Mesendoderm (in vitro differentiated cells): ENCODE results near the gene NIPBL.

ENCODE experiments used
- DNase-seq: peaks from one replicate; pipeline ENCODE4 v3.0.0; 2013
- H2AK5ac ChIP-seq: 2 replicates; pipeline ENCODE4 v1.6.1; 2013; ENCODE audit warnings: low read length, inconsistent platforms
- H2BK120ac ChIP-seq: 2 replicates; pipeline ENCODE4 v1.6.1; 2013; ENCODE audit warnings: low read depth, mild to moderate bottlenecking, low read length, moderate library complexity, mixed read lengths
- H2BK15ac ChIP-seq: replicated peaks from 2 replicates; pipeline ENCODE4 v1.6.1; 2013; ENCODE audit warnings: low read depth, mild to moderate bottlenecking, moderate library complexity
- H2BK5ac ChIP-seq: 2 replicates; pipeline ENCODE4 v1.6.1; 2013; ENCODE audit warnings: low read length, inconsistent platforms
- H3K18ac ChIP-seq: 2 replicates; pipeline ENCODE4 v1.6.1; 2013; ENCODE audit warnings: mild to moderate bottlenecking, low read length, mixed read lengths
- H3K23ac ChIP-seq: one replicate; pipeline ENCODE4 v1.6.1; 2013; ENCODE audit warnings: low read length
- H3K27ac ChIP-seq: 2 replicates; pipeline ENCODE4 v1.5.1; 2013; ENCODE audit warnings: low read depth, mild to moderate bottlenecking, inconsistent platforms, low read length, moderate library complexity
- H3K27me3 ChIP-seq: 2 replicates; pipeline ENCODE4 v1.6.1; 2013; ENCODE audit warnings: low read length, control low read depth, mild to moderate bottlenecking, inconsistent platforms; ENCODE audit not compliant: insufficient read depth, poor library complexity
- H3K36me3 ChIP-seq: 2 replicates; pipeline ENCODE4 v1.6.1; 2013; ENCODE audit warnings: low read length, inconsistent platforms; ENCODE audit not compliant: control insufficient read depth, insufficient read depth
- H3K4ac ChIP-seq: one replicate; pipeline ENCODE4 v1.6.1; 2013; ENCODE audit warnings: low read depth, mild to moderate bottlenecking, low read length, moderate library complexity
- H3K4me1 ChIP-seq: 2 replicates; pipeline ENCODE4 v1.6.1; 2013; ENCODE audit warnings: low read depth, low read length, inconsistent platforms; ENCODE audit not compliant: control insufficient read depth
- H3K4me2 ChIP-seq: 2 replicates; pipeline ENCODE4 v1.6.1; 2013; ENCODE audit warnings: low read length
- H3K4me3 ChIP-seq: 2 replicates; pipeline ENCODE4 v1.5.1; 2013; ENCODE audit warnings: mild to moderate bottlenecking, low read length
- H3K56ac ChIP-seq: one replicate; pipeline ENCODE4 v1.6.1; 2013; ENCODE audit warnings: low read length
- H3K79me1 ChIP-seq: 2 replicates; pipeline ENCODE4 v1.6.1; 2013; ENCODE audit warnings: low read length, inconsistent platforms
- H3K79me2 ChIP-seq: 2 replicates; pipeline ENCODE4 v1.6.1; 2013; ENCODE audit warnings: mild to moderate bottlenecking, low read length; ENCODE audit not compliant: control insufficient read depth, insufficient read depth
- H3K9ac ChIP-seq: 2 replicates; pipeline ENCODE4 v1.6.1; 2013; ENCODE audit warnings: low read length, inconsistent platforms
- H4K5ac ChIP-seq: one replicate; pipeline ENCODE4 v1.6.1; 2013; ENCODE audit warnings: low read length
- H4K8ac ChIP-seq: one replicate; pipeline ENCODE4 v1.6.1; 2013; ENCODE audit warnings: low read depth, mild to moderate bottlenecking, control low read depth, low read length, moderate library complexity
- WGBS: extraction: QIAGEN DNeasy Blood & Tissue Kit; methylation state at CpG from one replicate; pipeline ENCODE4 v1.1.7; 2013; ENCODE audit warnings: low lambda C conversion rate, missing lambda C conversion rate; ENCODE audit not compliant: insufficient coverage; ENCODE audit errors: extremely low coverage; 5-methylcytosine and 5-hydroxymethylcytosine counted together

Gene NIPBL

GRCh38 chr5:36875790-36876298, 725 bp upstream of the NIPBL start:
- peaks cover 2% of the 10 kb centered on the region for H3K79me1 ChIP-seq
- peaks cover 34% of the 10 kb centered on the region for H3K79me2 ChIP-seq
- H3K18ac ChIP-seq, result peak overlapping the region; percentile 91
- DNase-seq, result peak; percentile 85
- H2BK15ac ChIP-seq, result no peak overlapping the region
- no CpG with 5 or more reads among the region's 47 CpGs for WGBS
- peak overlapping the region; percentile 97 for H3K9ac ChIP-seq
- no peak overlapping the region for H2AK5ac ChIP-seq
- H3K23ac ChIP-seq, result peak overlapping the region; percentile 15
- no peak overlapping the region for H2BK120ac ChIP-seq
- no peaks in the 10 kb centered on the region for H3K27me3 ChIP-seq
- no peak overlapping the region for H2BK5ac ChIP-seq
- H3K4me3 ChIP-seq, result peak overlapping the region; percentile 98
- peak overlapping the region; percentile 63 for H3K4ac ChIP-seq
- peak overlapping the region; percentile 45 for H3K4me2 ChIP-seq
- no peaks in the 10 kb centered on the region for H3K36me3 ChIP-seq
- no peak overlapping the region for H4K5ac ChIP-seq
- H4K8ac ChIP-seq, result no peak overlapping the region
- peaks cover 3% of the 10 kb centered on the region for H3K4me1 ChIP-seq
- peak overlapping the region; percentile 95 for H3K27ac ChIP-seq
- H3K56ac ChIP-seq, result peak overlapping the region; percentile 86

- Histone ChIP-seq H3K27me3 (no peaks in the 10 kb centered on the region), H3K56ac (peak overlapping the region; percentile 90), H2BK5ac (no peak overlapping the region), H2BK120ac (peak overlapping the region; percentile 48), H4K8ac (peak overlapping the region; percentile 82), H3K79me2 (peaks cover 42% of the 10 kb centered on the region), H3K18ac (peak overlapping the region; percentile 81), H3K79me1 (peaks cover 2% of the 10 kb centered on the region), H4K5ac (no peak overlapping the region), H3K4me3 (peak overlapping the region; percentile 88), H3K23ac (no peak overlapping the region), H2BK15ac (no peak overlapping the region), H3K36me3 (no peaks in the 10 kb centered on the region), H2AK5ac (no peak overlapping the region), H3K27ac (peak overlapping the region; percentile 99), H3K9ac (peak overlapping the region; percentile 96), H3K4me2 (peak overlapping the region; percentile 9), H3K4me1 (peaks cover 3% of the 10 kb centered on the region), H3K4ac (peak overlapping the region; percentile 28)
- no CpG with 5 or more reads among the region's 57 CpGs for WGBS
- DNase-seq, result peak; percentile 82
Measured at GRCh38 chr5:36876965-36877666, 547 bp downstream of the NIPBL start.

GRCh38 chr5:36877667-36878391, 1.3 kb downstream of the NIPBL start:
- Histone ChIP-seq H3K4me2 (peak overlapping the region; percentile 43), H3K4ac (no peak overlapping the region), H2BK120ac (no peak overlapping the region), H2AK5ac (no peak overlapping the region), H2BK15ac (no peak overlapping the region), H3K4me1 (peaks cover 3% of the 10 kb centered on the region), H4K8ac (no peak overlapping the region), H3K9ac (peak overlapping the region; percentile 96), H3K27me3 (no peaks in the 10 kb centered on the region), H2BK5ac (no peak overlapping the region), H3K36me3 (no peaks in the 10 kb centered on the region), H3K18ac (peak overlapping the region; percentile 81), H3K79me1 (peaks cover 2% of the 10 kb centered on the region), H4K5ac (no peak overlapping the region), H3K4me3 (peak overlapping the region; percentile 88), H3K23ac (no peak overlapping the region), H3K56ac (peak overlapping the region; percentile 90), H3K27ac (peak overlapping the region; percentile 99), H3K79me2 (peaks cover 47% of the 10 kb centered on the region)
- peak; percentile 53 for DNase-seq
- WGBS, result no CpG with 5 or more reads among the region's 11 CpGs

DNA sequence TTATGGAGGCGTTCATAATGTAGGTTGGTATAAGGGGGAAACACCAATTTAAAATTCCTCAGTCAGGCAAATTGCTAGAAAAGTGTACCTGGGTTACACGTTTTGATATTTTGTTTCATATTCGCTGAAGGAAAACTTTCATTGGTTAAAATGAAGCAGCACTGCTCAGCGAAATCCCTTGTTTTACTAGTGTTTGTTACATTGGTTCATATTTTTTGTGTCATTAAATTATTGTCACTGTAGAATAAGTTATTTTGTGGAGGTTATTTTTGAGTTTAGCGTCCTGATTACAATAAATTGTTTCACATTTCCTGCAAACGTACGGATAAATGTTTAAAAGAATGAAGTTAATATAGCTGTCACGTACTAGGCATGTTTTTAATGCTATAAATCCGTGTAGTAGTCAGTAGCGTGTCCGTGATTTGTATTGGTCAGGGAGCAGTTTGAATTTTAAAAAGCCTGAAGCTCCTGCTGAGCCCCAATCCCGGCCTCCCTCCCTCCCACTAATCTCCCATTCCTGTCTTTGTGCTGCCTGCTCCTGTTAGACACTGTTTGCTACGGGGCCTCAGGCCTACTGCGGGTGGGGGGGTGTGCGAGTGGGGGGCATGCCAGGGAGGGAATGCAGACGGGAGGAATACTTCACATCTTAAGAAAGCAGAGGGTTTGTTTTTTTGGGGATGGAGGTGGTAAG, 2.0 kb downstream of the NIPBL start:
- no peak overlapping the region for H3K18ac ChIP-seq
- no peak overlapping the region for H3K4ac ChIP-seq
- DNase-seq, result peak; percentile 94
- no peak overlapping the region for H2BK15ac ChIP-seq
- H3K27ac ChIP-seq, result no peak overlapping the region
- peaks cover 2% of the 10 kb centered on the region for H3K79me1 ChIP-seq
- no peaks in the 10 kb centered on the region for H3K36me3 ChIP-seq
- H3K27me3 ChIP-seq, result no peaks in the 10 kb centered on the region
- no peak overlapping the region for H2BK120ac ChIP-seq
- H3K4me3 ChIP-seq, result peak overlapping the region; percentile 3
- peak overlapping the region; percentile 59 for H3K4me2 ChIP-seq
- H3K79me2 ChIP-seq, result peaks cover 46% of the 10 kb centered on the region
- no peak overlapping the region for H2AK5ac ChIP-seq
- H4K8ac ChIP-seq, result no peak overlapping the region
- H3K9ac ChIP-seq, result peak overlapping the region; percentile 48
- H4K5ac ChIP-seq, result no peak overlapping the region
- H2BK5ac ChIP-seq, result no peak overlapping the region
- peaks cover 3% of the 10 kb centered on the region for H3K4me1 ChIP-seq
- H3K56ac ChIP-seq, result no peak overlapping the region
- no peak overlapping the region for H3K23ac ChIP-seq
- no CpG with 5 or more reads among the region's 16 CpGs for WGBS

- no peak overlapping the region for H3K23ac ChIP-seq
- H3K9ac ChIP-seq, result no peak overlapping the region
- H3K4ac ChIP-seq, result no peak overlapping the region
- H3K4me3 ChIP-seq, result no peak overlapping the region
- H3K27me3 ChIP-seq, result no peaks in the 10 kb centered on the region
- no peak overlapping the region for H3K4me2 ChIP-seq
- no peak overlapping the region for H3K27ac ChIP-seq
- no peak overlapping the region for H4K8ac ChIP-seq
- H2BK5ac ChIP-seq, result no peak overlapping the region
- H2BK15ac ChIP-seq, result no peak overlapping the region
- H3K4me1 ChIP-seq, result peaks cover 2% of the 10 kb centered on the region
- no CpG with 5 or more reads among the region's 2 CpGs for WGBS
- DNase-seq, result no peak
- H3K18ac ChIP-seq, result no peak overlapping the region
- H3K56ac ChIP-seq, result no peak overlapping the region
- H3K79me2 ChIP-seq, result peaks cover 44% of the 10 kb centered on the region
- no peaks in the 10 kb centered on the region for H3K36me3 ChIP-seq
- no peak overlapping the region for H4K5ac ChIP-seq
- peaks cover 2% of the 10 kb centered on the region for H3K79me1 ChIP-seq
- no peak overlapping the region for H2AK5ac ChIP-seq
- no peak overlapping the region for H2BK120ac ChIP-seq
Measured at GRCh38 chr5:36879274-36880033, 2.9 kb downstream of the NIPBL start.
